ENCODE measurements around the gene RIC3.

The RIC3 gene

GRCh38 chr11:8066036-8066910, 102.6 kb downstream of the RIC3 start:
- DNase-seq, result no peak

GRCh38 chr11:8065031-8065430, 103.8 kb downstream of the RIC3 start:
- DNase-seq, result no peak

GRCh38 chr11:8063324-8063723, 105.5 kb downstream of the RIC3 start:
- DNase-seq, result no peak

GRCh38 chr11:8062781-8063257, 106.0 kb downstream of the RIC3 start:
- no peak for DNase-seq

- DNase-seq, result no peak
Observed at GRCh38 chr11:8061555-8062428, 107.0 kb downstream of the RIC3 start.

GRCh38 chr11:8060801-8061554, 107.8 kb downstream of the RIC3 start:
- DNase-seq, result no peak

- no peak for DNase-seq
Observed at GRCh38 chr11:8060146-8060719, 108.6 kb downstream of the RIC3 start.

GRCh38 chr11:8059571-8060011, 109.2 kb downstream of the RIC3 start:
- DNase-seq, result no peak

GRCh38 chr11:8059030-8059429, 109.8 kb downstream of the RIC3 start:
- DNase-seq, result no peak

GRCh38 chr11:8058216-8058615, 110.6 kb downstream of the RIC3 start:
- DNase-seq, result no peak

- no peak for DNase-seq
Observed at GRCh38 chr11:8056810-8057463, 111.9 kb downstream of the RIC3 start.
